ENCODE data around the gene OTOG. TPM values are rescaled to one million over a fixed set of nuclear protein-coding genes. Genes with fewer than 3 reads are reported as not detected.

Gene OTOG
- total and polyA plus RNA-seq, 9 donors, result not detected

DNA sequence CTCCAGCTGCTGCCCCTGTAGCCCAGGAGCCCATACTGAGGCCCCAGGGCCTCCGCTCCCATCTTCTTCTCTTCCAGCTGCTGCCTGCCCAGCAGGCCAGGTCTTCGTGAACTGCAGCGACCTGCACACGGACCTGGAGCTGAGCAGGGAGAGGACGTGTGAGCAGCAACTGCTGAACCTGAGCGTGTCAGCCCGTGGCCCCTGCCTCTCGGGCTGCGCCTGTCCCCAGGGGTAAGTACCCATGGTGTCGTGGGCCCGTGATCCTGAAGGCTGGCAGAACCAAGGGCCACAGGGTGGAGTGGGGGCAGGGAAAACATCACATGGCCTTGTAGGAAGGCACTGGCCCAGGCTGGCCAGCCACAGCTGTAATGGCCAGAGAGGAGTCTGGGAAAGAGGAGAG, 31.2 kb downstream of the OTOG start:
- WGBS, 3 donors, result 76 to 87% (median 79%) methylated on average over 11 of the region's 11 CpGs
- Histone ChIP-seq H3K4me3 (no peak overlapping the region), H3K27me3 (no peaks in the 10 kb centered on the region), H3K4me1 (ENCODE audit: insufficient read depth) (no peaks in the 10 kb centered on the region), H3K36me3 (no peaks in the 10 kb centered on the region), H3K27ac (no peak overlapping the region), H3K9me3 (no peaks in the 10 kb centered on the region)
- DNase-seq, result no peak
- TF ChIP-seq POLR2A (IDR thresholded peaks at IDR 0.05), result no peak
- TF ChIP-seq, protein P1, sequence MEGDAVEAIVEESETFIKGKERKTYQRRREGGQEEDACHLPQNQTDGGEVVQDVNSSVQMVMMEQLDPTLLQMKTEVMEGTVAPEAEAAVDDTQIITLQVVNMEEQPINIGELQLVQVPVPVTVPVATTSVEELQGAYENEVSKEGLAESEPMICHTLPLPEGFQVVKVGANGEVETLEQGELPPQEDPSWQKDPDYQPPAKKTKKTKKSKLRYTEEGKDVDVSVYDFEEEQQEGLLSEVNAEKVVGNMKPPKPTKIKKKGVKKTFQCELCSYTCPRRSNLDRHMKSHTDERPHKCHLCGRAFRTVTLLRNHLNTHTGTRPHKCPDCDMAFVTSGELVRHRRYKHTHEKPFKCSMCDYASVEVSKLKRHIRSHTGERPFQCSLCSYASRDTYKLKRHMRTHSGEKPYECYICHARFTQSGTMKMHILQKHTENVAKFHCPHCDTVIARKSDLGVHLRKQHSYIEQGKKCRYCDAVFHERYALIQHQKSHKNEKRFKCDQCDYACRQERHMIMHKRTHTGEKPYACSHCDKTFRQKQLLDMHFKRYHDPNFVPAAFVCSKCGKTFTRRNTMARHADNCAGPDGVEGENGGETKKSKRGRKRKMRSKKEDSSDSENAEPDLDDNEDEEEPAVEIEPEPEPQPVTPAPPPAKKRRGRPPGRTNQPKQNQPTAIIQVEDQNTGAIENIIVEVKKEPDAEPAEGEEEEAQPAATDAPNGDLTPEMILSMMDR (IDR thresholded peaks at IDR 0.05), result no peak
- no peak for TF ChIP-seq EP300 (IDR thresholded peaks at IDR 0.05)
- intact Hi-C loops (cut with DNase I), result no loop called here

DNA sequence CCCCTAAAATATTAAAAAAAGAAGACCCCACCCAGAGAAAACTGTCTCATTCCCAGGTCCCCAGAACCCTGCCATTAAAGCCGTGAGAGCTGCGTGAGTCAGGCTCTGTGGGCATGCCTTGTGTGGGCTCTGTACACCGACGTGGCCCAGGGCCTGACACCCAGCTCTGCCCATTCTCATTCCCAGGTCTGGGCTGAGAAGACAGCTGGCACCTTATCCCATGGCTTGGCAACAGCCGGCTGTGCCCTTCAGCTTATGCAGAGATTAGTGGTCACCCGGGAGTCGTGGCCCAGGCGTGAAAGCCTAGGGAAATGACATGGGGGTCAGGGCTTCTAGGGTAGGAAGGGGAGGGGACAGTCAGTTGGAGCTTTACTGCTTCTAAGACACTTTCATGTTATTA, 31.9 kb downstream of the OTOG start:
- no peak for TF ChIP-seq EP300 (IDR thresholded peaks at IDR 0.05)
- no peak for TF ChIP-seq POLR2A (IDR thresholded peaks at IDR 0.05)
- TF ChIP-seq, protein P1 (IDR thresholded peaks at IDR 0.05), result no peak
- intact Hi-C loops (cut with DNase I), result no loop called here
- no peaks in the 10 kb centered on the region for H3K36me3 ChIP-seq
- H3K4me3 ChIP-seq, result no peak overlapping the region
- H3K27ac ChIP-seq, result no peak overlapping the region
- DNase-seq, result no peak
- H3K9me3 ChIP-seq, result no peaks in the 10 kb centered on the region
- H3K27me3 ChIP-seq, result no peaks in the 10 kb centered on the region
- H3K4me1 ChIP-seq (ENCODE audit: insufficient read depth), result no peaks in the 10 kb centered on the region
- WGBS, 3 donors, result 79 to 90% (median 82%) methylated on average over 8 of the region's 8 CpGs

DNA sequence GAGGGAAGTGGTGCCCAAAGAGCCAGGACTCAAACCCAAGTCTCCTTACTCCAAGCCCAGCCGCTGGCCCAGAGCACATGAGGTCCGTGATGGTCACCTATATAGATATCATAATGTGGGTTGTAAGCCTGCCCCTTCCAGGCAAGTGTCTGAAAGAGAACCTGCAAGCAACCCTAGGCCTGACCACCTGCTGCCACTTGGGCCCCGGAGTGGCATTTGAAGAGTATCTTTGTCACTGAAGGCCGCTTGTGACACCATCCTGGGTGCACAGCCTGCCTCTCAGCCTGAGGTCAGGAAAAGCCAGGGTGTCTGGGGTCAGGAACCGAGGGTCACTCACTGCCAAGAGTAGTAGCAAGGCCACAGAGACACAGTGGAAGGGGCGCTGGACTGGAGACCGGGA, 32.4 kb downstream of the OTOG start:
- DNase-seq, result no peak
- no peak overlapping the region for H3K4me3 ChIP-seq
- no peaks in the 10 kb centered on the region for H3K36me3 ChIP-seq
- H3K9me3 ChIP-seq, result no peaks in the 10 kb centered on the region
- 87 to 93% (median 88%) methylated on average over 7 of the region's 7 CpGs for WGBS, 3 donors
- no peaks in the 10 kb centered on the region for H3K27me3 ChIP-seq
- intact Hi-C loops (cut with DNase I), result no loop called here
- H3K4me1 ChIP-seq (ENCODE audit: insufficient read depth), result no peaks in the 10 kb centered on the region
- no peak overlapping the region for H3K27ac ChIP-seq
- TF ChIP-seq POLR2A (IDR thresholded peaks at IDR 0.05), result no peak
- TF ChIP-seq EP300 (IDR thresholded peaks at IDR 0.05), result no peak
- TF ChIP-seq, protein P1 (IDR thresholded peaks at IDR 0.05), result no peak

DNA sequence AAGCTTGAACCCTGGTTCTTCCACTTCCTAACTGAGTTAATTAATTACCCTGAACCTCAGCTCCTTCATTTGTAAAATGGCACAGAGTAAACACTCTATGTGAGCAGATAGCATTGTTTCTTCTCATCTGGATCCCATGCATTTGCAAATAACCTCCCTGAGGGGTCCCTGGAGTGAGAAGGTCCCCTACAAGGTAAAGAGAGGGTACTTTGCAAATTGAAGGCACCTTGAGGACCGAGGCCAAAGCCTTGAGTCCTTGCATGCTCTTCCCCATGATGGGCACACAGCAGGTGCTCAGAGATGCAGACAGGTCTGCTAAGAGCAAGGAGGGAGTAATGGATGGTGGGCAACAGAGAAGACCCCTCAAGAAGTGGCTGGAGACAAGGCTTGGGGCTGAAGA, 33.2 kb downstream of the OTOG start:
- Histone ChIP-seq H3K4me1 (ENCODE audit: insufficient read depth) (no peaks in the 10 kb centered on the region), H3K9me3 (no peaks in the 10 kb centered on the region), H3K27me3 (no peaks in the 10 kb centered on the region), H3K4me3 (no peak overlapping the region), H3K36me3 (no peaks in the 10 kb centered on the region), H3K27ac (no peak overlapping the region)
- no peak for DNase-seq
- TF ChIP-seq EP300 (IDR thresholded peaks at IDR 0.05) (no peak), POLR2A (IDR thresholded peaks at IDR 0.05) (no peak)
- TF ChIP-seq, protein P1 (IDR thresholded peaks at IDR 0.05), result no peak
- 29 to 38% (median 33%) methylated on average over 1 of the region's 1 CpG for WGBS, 3 donors
- intact Hi-C loops (cut with DNase I), result no loop called here

All from ovary (tissue), 9 donors.